ENCODE results near the gene PIK3R2. TPM values are rescaled to one million over a fixed set of nuclear protein-coding genes. Genes with fewer than 3 reads are reported as not detected.
A peak's percentile ranks its signal among the peaks of the same experiment; 100 is the strongest.

The PIK3R2 gene
- total and polyA plus RNA-seq, 2 of the 13 experiments (the other 11 are each of a cell fraction or from before 2014, with no cell fraction given), result 18.6 to 25.3 TPM

DNA sequence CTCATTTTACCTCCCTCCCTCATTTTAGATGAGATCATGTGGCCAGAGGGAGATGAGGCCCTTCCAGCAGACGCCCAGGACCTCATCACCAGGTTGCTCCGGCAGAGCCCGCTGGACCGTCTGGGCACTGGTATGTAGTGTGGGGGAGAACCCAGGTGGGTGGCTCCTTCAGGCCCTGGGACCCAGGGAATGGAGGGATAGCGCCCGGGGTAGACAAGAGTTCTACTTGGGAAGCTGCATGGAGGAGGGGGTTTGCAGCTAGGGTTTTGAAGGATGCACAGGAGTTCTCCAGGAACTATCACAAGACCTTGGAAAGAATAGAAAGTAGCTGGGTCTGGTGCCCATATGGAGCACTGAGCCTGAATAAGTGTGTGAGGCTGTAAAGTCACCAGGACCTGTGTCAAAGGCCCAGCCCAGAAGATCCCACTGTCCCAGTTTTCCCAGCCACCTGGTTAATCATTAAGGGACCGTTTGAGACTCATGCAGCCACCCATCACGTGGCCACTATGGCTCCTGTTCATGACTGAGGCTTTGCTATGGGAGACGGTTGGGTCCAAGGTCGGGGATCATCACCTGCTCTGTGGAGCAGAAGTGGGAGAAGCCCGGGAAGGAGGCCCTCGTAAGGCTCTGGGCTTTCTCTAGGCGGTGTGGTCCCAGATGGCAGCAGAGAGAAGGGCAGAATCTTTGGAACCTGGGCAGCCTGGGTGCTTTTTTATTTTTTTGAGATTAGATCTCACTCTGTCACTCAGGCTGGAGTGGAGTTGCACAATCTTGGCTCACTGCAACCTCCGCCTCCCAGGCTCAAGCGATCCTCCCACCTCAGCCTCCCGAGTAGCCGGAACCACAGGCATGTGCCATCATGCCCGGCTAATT is 17.0 kb upstream of the PIK3R2 start (continued):
- TF ChIP-seq TCF12 (IDR thresholded peaks at IDR 0.05) (no peak), TCF12 (CRISPR knock-in tag; IDR thresholded peaks at IDR 0.05) (no peak), SMARCC2 (IDR thresholded peaks at IDR 0.05) (no peak), HCFC1 (IDR thresholded peaks at IDR 0.05; ENCODE audit: low read depth, low read length) (no peak), GATAD1 (CRISPR knock-in tag; IDR thresholded peaks at IDR 0.05) (no peak), ZNF556 (CRISPR knock-in tag; IDR thresholded peaks at IDR 0.05; ENCODE audit: borderline replicate concordance) (no peak), YY1 (IDR thresholded peaks at IDR 0.05; ENCODE audit: insufficient read depth, insufficient replicate concordance, low read depth, low read length) (peak; percentile 79), ZBTB20 (CRISPR knock-in tag; IDR thresholded peaks at IDR 0.05; ENCODE audit: borderline replicate concordance, low read depth) (peak; percentile 31; the same call in 1 of the 2 replicates), RFXAP (CRISPR knock-in tag; IDR thresholded peaks at IDR 0.05; ENCODE audit: borderline replicate concordance) (peak; percentile 76; the same call in 1 of the 2 replicates), KMT2A (CRISPR knock-in tag; IDR thresholded peaks at IDR 0.05) (0 out of 2 replicates have a peak, but pooled peaks have one; percentile 30), ZNF317 (CRISPR knock-in tag; IDR thresholded peaks at IDR 0.05) (peak; percentile 69), ZNF510 (CRISPR knock-in tag; IDR thresholded peaks at IDR 0.05; ENCODE audit: low read depth) (no peak), ZMYM3 (CRISPR knock-in tag; IDR thresholded peaks at IDR 0.05) (peak; percentile 94), TSC22D2 (CRISPR knock-in tag; IDR thresholded peaks at IDR 0.05; ENCODE audit: borderline replicate concordance) (no peak), NCOR1 (IDR thresholded peaks at IDR 0.05; ENCODE audit: borderline replicate concordance, low read length) (peak; percentile 53; the same call in 1 of the 2 replicates), POGZ (CRISPR knock-in tag; IDR thresholded peaks at IDR 0.05) (peak; percentile 16; the same call in 1 of the 2 replicates), SIN3B (IDR thresholded peaks at IDR 0.05; ENCODE audit: low read length) (no peak)
- TF ChIP-seq, protein P1, sequence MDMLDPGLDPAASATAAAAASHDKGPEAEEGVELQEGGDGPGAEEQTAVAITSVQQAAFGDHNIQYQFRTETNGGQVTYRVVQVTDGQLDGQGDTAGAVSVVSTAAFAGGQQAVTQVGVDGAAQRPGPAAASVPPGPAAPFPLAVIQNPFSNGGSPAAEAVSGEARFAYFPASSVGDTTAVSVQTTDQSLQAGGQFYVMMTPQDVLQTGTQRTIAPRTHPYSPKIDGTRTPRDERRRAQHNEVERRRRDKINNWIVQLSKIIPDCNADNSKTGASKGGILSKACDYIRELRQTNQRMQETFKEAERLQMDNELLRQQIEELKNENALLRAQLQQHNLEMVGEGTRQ (IDR thresholded peaks at IDR 0.05; ENCODE audit: low read depth, low read length), result peak; percentile 94
- TF ChIP-seq, protein P1 (CRISPR knock-in tag; IDR thresholded peaks at IDR 0.05; ENCODE audit: borderline replicate concordance), result peak; percentile 95; the same call in 1 of the 2 replicates
- TF ChIP-seq, protein P2, sequence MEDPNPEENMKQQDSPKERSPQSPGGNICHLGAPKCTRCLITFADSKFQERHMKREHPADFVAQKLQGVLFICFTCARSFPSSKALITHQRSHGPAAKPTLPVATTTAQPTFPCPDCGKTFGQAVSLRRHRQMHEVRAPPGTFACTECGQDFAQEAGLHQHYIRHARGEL (CRISPR knock-in tag; IDR thresholded peaks at IDR 0.05), result no peak
- TF ChIP-seq, protein P3, sequence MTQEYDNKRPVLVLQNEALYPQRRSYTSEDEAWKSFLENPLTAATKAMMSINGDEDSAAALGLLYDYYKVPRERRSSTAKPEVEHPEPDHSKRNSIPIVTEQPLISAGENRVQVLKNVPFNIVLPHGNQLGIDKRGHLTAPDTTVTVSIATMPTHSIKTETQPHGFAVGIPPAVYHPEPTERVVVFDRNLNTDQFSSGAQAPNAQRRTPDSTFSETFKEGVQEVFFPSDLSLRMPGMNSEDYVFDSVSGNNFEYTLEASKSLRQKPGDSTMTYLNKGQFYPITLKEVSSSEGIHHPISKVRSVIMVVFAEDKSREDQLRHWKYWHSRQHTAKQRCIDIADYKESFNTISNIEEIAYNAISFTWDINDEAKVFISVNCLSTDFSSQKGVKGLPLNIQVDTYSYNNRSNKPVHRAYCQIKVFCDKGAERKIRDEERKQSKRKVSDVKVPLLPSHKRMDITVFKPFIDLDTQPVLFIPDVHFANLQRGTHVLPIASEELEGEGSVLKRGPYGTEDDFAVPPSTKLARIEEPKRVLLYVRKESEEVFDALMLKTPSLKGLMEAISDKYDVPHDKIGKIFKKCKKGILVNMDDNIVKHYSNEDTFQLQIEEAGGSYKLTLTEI (CRISPR knock-in tag; conservative IDR thresholded peaks at IDR 0.05), result no peak
- TF ChIP-seq, protein P4, sequence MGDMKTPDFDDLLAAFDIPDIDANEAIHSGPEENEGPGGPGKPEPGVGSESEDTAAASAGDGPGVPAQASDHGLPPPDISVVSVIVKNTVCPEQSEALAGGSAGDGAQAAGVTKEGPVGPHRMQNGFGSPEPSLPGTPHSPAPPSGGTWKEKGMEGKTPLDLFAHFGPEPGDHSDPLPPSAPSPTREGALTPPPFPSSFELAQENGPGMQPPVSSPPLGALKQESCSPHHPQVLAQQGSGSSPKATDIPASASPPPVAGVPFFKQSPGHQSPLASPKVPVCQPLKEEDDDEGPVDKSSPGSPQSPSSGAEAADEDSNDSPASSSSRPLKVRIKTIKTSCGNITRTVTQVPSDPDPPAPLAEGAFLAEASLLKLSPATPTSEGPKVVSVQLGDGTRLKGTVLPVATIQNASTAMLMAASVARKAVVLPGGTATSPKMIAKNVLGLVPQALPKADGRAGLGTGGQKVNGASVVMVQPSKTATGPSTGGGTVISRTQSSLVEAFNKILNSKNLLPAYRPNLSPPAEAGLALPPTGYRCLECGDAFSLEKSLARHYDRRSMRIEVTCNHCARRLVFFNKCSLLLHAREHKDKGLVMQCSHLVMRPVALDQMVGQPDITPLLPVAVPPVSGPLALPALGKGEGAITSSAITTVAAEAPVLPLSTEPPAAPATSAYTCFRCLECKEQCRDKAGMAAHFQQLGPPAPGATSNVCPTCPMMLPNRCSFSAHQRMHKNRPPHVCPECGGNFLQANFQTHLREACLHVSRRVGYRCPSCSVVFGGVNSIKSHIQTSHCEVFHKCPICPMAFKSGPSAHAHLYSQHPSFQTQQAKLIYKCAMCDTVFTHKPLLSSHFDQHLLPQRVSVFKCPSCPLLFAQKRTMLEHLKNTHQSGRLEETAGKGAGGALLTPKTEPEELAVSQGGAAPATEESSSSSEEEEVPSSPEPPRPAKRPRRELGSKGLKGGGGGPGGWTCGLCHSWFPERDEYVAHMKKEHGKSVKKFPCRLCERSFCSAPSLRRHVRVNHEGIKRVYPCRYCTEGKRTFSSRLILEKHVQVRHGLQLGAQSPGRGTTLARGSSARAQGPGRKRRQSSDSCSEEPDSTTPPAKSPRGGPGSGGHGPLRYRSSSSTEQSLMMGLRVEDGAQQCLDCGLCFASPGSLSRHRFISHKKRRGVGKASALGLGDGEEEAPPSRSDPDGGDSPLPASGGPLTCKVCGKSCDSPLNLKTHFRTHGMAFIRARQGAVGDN (CRISPR knock-in tag; IDR thresholded peaks at IDR 0.05), result peak; percentile 92
